DOHH2 (cell line): ENCODE measurements around the gene CTDSP1.

Experiments
- EZH2phosphoT487 ChIP-seq: fragments of 200-600 bp; sonication (generic); IDR thresholded peaks from 2 replicates; pipeline ENCODE4 v1.6.1; 2017; ENCODE audit warnings: borderline replicate concordance, mild to moderate bottlenecking, antibody characterized with exemption, low read length, moderate library complexity, mixed read lengths
- TF ChIP-seq, protein P1 (sequence below): fragments of 200-600 bp; sonication (generic); IDR thresholded peaks from one replicate; pipeline ENCODE4 v1.5.1; 2014; ENCODE audit warnings: antibody characterized with exemption, mild to moderate bottlenecking, low read depth, low read length; ENCODE audit not compliant: poor library complexity, severe bottlenecking

DNA sequence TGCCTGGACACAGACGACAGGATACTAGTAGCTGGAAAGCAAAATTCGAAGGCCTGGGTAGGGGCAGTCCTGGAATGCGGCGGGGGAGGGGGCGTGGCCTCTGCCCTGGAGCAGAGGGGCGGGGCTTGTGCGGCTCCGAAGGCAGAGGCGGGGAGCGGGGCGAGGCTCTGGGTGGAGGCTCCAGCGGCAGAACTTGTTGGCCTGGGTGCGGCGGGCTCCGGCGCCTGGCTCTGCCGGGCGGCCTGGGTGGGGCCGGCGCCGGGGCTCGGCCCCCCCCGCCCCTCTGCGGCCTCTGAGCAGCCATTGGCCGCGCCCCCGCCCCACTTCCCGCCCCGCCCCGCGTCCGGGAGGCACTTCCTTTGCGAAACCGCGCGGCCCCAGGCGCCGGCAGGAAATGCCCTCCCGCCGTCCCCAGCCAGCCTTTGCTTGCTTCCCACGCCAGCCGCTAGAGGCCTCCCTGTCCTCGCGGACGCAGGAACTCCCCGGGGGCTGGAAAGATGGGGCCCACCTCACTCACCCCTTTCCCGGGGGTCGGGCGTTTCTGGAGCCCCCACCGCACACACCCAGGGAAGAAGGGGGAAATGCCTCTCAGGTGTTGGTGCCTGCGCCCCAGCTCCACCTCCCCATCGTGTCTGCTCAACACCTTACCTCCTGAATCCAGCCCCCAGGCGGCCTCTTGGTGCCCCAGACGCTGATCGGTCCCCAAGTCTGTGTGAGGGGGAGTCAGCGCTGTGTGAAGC is 6.7 kb downstream of the CTDSP1 start:
- TF ChIP-seq, protein P1, sequence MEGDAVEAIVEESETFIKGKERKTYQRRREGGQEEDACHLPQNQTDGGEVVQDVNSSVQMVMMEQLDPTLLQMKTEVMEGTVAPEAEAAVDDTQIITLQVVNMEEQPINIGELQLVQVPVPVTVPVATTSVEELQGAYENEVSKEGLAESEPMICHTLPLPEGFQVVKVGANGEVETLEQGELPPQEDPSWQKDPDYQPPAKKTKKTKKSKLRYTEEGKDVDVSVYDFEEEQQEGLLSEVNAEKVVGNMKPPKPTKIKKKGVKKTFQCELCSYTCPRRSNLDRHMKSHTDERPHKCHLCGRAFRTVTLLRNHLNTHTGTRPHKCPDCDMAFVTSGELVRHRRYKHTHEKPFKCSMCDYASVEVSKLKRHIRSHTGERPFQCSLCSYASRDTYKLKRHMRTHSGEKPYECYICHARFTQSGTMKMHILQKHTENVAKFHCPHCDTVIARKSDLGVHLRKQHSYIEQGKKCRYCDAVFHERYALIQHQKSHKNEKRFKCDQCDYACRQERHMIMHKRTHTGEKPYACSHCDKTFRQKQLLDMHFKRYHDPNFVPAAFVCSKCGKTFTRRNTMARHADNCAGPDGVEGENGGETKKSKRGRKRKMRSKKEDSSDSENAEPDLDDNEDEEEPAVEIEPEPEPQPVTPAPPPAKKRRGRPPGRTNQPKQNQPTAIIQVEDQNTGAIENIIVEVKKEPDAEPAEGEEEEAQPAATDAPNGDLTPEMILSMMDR: peak; percentile 87
- TF ChIP-seq EZH2phosphoT487: no peak
